HepG2 (cell line): ENCODE results near the gene IL12B. TPM values are rescaled to one million over a fixed set of nuclear protein-coding genes. Genes with fewer than 3 reads are reported as not detected.

Experiments
- BHLHE40 ChIP-seq: IDR thresholded peaks from 2 replicates; pipeline ENCODE4 v1.6.1; 2011; ENCODE audit warnings: low read length, improper control_type of control experiment
- BORCS8-MEF2B ChIP-seq: sonication (generic); formaldehyde crosslinking; IDR thresholded peaks from 2 replicates; pipeline ENCODE4 v1.8.0; 2022; ENCODE audit warnings: mild to moderate bottlenecking, missing genetic modification reagents
- ERF ChIP-seq: IDR thresholded peaks from 2 replicates; pipeline ENCODE4 v1.6.1; 2018; ENCODE audit warnings: missing biosample characterization, missing genetic modification reagents
- HMG20B ChIP-seq: conservative IDR thresholded peaks from 2 replicates; pipeline ENCODE4 v1.6.1; 2016; ENCODE audit warnings: missing genetic modification reagents, missing compliant biosample characterization
- KDM5A ChIP-seq: fragments of 200-600 bp; sonication (generic); IDR thresholded peaks from 2 replicates; pipeline ENCODE4 v1.7.0; 2018; ENCODE audit warnings: antibody characterized with exemption, mild to moderate bottlenecking, low read length, borderline replicate concordance
- KDM5B ChIP-seq: sonication (generic); formaldehyde crosslinking; IDR thresholded peaks from 2 replicates; pipeline ENCODE4 v1.4.0; 2020; ENCODE audit warnings: missing genetic modification reagents, mild to moderate bottlenecking, borderline replicate concordance
- MIER3 ChIP-seq: IDR thresholded peaks from 2 replicates; pipeline ENCODE4 v1.6.1; 2016; ENCODE audit warnings: missing compliant biosample characterization, borderline replicate concordance
- NCOA2 ChIP-seq: sonication (generic); formaldehyde crosslinking; IDR thresholded peaks from 2 replicates; pipeline ENCODE4 v1.8.0; 2022; ENCODE audit warnings: inconsistent platforms
- PPARG ChIP-seq: conservative IDR thresholded peaks from 2 replicates; pipeline ENCODE4 v1.6.1; 2016; ENCODE audit warnings: missing biosample characterization, missing genetic modification reagents
- RARA ChIP-seq: IDR thresholded peaks from 2 replicates; pipeline ENCODE4 v1.6.1; 2016; ENCODE audit warnings: missing genetic modification reagents, missing compliant biosample characterization
- SMAD9 ChIP-seq: sonication (generic); formaldehyde crosslinking; IDR thresholded peaks from 2 replicates; pipeline ENCODE4 v1.5.1; 2020; ENCODE audit warnings: mild to moderate bottlenecking, missing genetic modification reagents
- SNRNP70 ChIP-seq: fragments of 200-400 bp; formaldehyde crosslinking; IDR thresholded peaks from 2 replicates; pipeline ENCODE4 v1.6.1; 2017; ENCODE audit warnings: mild to moderate bottlenecking, low read depth, low read length, moderate library complexity
- SP4 ChIP-seq: sonication (generic); formaldehyde crosslinking; IDR thresholded peaks from 2 replicates; pipeline ENCODE4 v1.8.1; 2023; ENCODE audit warnings: mild to moderate bottlenecking, missing genetic modification reagents
- THAP8 ChIP-seq: sonication (generic); formaldehyde crosslinking; IDR thresholded peaks from 2 replicates; pipeline ENCODE4 v1.5.1; 2020; ENCODE audit warnings: missing genetic modification reagents, mild to moderate bottlenecking, borderline replicate concordance
- XRCC5 ChIP-seq: fragments of 200-400 bp; formaldehyde crosslinking; optimal IDR thresholded peaks from 2 replicates; pipeline ENCODE3; 2017; ENCODE audit warnings: mild to moderate bottlenecking, low read length
- ZNF512B ChIP-seq: sonication (generic); formaldehyde crosslinking; IDR thresholded peaks from 2 replicates; pipeline ENCODE4 v1.5.1; 2020; ENCODE audit warnings: missing genetic modification reagents, mild to moderate bottlenecking, borderline replicate concordance
- ZNF572 ChIP-seq: sonication (generic); formaldehyde crosslinking; IDR thresholded peaks from 2 replicates; pipeline ENCODE4 v1.5.1; 2020; ENCODE audit warnings: mild to moderate bottlenecking, missing genetic modification reagents
- polyA plus RNA-seq, 8 experiments: library from polyadenylated mRNA; depleted of rRNA in 3 of 8; stranded (reverse) in 7 of 8; unstranded in 1 of 8; fragments of >200 nt; fragmentation: Illumina TruSeq in 4 of 8; extraction: Trizol in 4 of 8; gene quantifications; 2 replicates each; pipeline versions ENCODE4 v1.2.1 to v1.2.3, GENCODE V29; 2011 to 2016; ENCODE audit warnings: low read depth in 4 of 8, missing spikeins in 1 of 8, mixed read lengths in 1 of 8; ENCODE audit not compliant: insufficient read depth in 1 of 8
- total RNA-seq, 5 experiments: library from RNA; depleted of rRNA; stranded (reverse); fragments of >200 nt; fragmentation: Illumina TruSeq; extraction: Trizol; gene quantifications; 2 replicates each; pipeline ENCODE4 v1.2.3, GENCODE V29; 2016; ENCODE audit warnings: low read depth in 1 of 5
- TF ChIP-seq, protein P1 (sequence below): sonication (generic); formaldehyde crosslinking; IDR thresholded peaks from 2 replicates; pipeline ENCODE4 v1.8.1; 2023; ENCODE audit warnings: mild to moderate bottlenecking, inconsistent platforms, moderate library complexity, missing genetic modification reagents, borderline replicate concordance
- TF ChIP-seq, protein P2 (sequence below): sonication (generic); formaldehyde crosslinking; IDR thresholded peaks from 2 replicates; pipeline ENCODE4 v1.4.0; 2020; ENCODE audit warnings: missing genetic modification reagents
- TF ChIP-seq, protein P3 (sequence below): sonication (generic); formaldehyde crosslinking; IDR thresholded peaks from 2 replicates; pipeline ENCODE4 v1.4.0; 2020; ENCODE audit warnings: missing genetic modification reagents

Gene IL12B
- total and polyA plus RNA-seq, 2 of the 13 experiments (the other 11 are each of a cell fraction or from before 2014, with no cell fraction given) = not detected

- TF ChIP-seq ZNF512B (CRISPR knock-in tag) (no peak), BORCS8-MEF2B (CRISPR knock-in tag) (no peak), PPARG (CRISPR knock-in tag) (no peak), SP4 (no peak), SMAD9 (no peak), BHLHE40 (peak; percentile 59; the same call in 1 of the 2 replicates), NCOA2 (CRISPR knock-in tag) (no peak), SNRNP70 (no peak), XRCC5 (peak; percentile 13), ZNF572 (CRISPR knock-in tag) (0 out of 2 replicates have a peak, but pooled peaks have one; percentile 53), MIER3 (no peak), THAP8 (no peak), HMG20B (no peak), KDM5A (no peak), ERF (CRISPR knock-in tag) (no peak), KDM5B (CRISPR knock-in tag) (peak; percentile 24; the same call in 1 of the 2 replicates), RARA (CRISPR knock-in tag) (no peak)
- TF ChIP-seq, protein P1, sequence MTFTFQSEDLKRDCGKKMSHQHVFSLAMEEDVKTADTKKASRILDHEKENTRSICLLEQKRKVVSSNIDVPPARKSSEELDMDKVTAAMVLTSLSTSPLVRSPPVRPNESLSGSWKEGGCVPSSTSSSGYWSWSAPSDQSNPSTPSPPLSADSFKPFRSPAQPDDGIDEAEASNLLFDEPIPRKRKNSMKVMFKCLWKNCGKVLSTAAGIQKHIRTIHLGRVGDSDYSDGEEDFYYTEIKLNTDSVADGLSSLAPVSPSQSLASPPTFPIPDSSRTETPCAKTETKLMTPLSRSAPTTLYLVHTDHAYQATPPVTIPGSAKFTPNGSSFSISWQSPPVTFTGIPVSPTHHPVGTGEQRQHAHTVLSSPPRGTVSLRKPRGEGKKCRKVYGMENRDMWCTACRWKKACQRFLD (CRISPR knock-in tag) = no peak
- TF ChIP-seq, protein P2, sequence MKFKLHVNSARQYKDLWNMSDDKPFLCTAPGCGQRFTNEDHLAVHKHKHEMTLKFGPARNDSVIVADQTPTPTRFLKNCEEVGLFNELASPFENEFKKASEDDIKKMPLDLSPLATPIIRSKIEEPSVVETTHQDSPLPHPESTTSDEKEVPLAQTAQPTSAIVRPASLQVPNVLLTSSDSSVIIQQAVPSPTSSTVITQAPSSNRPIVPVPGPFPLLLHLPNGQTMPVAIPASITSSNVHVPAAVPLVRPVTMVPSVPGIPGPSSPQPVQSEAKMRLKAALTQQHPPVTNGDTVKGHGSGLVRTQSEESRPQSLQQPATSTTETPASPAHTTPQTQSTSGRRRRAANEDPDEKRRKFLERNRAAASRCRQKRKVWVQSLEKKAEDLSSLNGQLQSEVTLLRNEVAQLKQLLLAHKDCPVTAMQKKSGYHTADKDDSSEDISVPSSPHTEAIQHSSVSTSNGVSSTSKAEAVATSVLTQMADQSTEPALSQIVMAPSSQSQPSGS (CRISPR knock-in tag) = no peak
- TF ChIP-seq, protein P3, sequence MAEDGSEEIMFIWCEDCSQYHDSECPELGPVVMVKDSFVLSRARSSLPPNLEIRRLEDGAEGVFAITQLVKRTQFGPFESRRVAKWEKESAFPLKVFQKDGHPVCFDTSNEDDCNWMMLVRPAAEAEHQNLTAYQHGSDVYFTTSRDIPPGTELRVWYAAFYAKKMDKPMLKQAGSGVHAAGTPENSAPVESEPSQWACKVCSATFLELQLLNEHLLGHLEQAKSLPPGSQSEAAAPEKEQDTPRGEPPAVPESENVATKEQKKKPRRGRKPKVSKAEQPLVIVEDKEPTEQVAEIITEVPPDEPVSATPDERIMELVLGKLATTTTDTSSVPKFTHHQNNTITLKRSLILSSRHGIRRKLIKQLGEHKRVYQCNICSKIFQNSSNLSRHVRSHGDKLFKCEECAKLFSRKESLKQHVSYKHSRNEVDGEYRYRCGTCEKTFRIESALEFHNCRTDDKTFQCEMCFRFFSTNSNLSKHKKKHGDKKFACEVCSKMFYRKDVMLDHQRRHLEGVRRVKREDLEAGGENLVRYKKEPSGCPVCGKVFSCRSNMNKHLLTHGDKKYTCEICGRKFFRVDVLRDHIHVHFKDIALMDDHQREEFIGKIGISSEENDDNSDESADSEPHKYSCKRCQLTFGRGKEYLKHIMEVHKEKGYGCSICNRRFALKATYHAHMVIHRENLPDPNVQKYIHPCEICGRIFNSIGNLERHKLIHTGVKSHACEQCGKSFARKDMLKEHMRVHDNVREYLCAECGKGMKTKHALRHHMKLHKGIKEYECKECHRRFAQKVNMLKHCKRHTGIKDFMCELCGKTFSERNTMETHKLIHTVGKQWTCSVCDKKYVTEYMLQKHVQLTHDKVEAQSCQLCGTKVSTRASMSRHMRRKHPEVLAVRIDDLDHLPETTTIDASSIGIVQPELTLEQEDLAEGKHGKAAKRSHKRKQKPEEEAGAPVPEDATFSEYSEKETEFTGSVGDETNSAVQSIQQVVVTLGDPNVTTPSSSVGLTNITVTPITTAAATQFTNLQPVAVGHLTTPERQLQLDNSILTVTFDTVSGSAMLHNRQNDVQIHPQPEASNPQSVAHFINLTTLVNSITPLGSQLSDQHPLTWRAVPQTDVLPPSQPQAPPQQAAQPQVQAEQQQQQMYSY = no peak
These were observed 1.0 kb upstream of the IL12B start (continued) for GRCh38 chr5:159331093-159331973.
